Ishikawa (cell line): ENCODE data around the gene DCBLD2.

Experiments used
- FOXM1 ChIP-seq: IDR thresholded peaks from 2 replicates; pipeline ENCODE4 v1.6.1; 2012; ENCODE audit warnings: low read depth, borderline replicate concordance
- RAD21 ChIP-seq: IDR thresholded peaks from 2 replicates; pipeline ENCODE4 v1.6.1; 2012; ENCODE audit warnings: low read depth
- TAF1 ChIP-seq: IDR thresholded peaks from 2 replicates; pipeline ENCODE4 v1.6.1; 2012; ENCODE audit warnings: low read depth, mild to moderate bottlenecking

- TF ChIP-seq TAF1 (no peak), RAD21 (no peak), FOXM1 (no peak)
Measured at GRCh38 chr3:98914210-98915080, 12.9 kb upstream of the DCBLD2 start.
